GM12873 (cell line): ENCODE data around the gene MEA1.

Experiments used
- TF ChIP-seq, protein P1 (sequence below): IDR thresholded peaks from 2 replicates; pipeline ENCODE4 v1.5.1; 2012; ENCODE audit warnings: low read depth, mild to moderate bottlenecking, moderate library complexity, low read length, control low read depth; ENCODE audit not compliant: insufficient read depth; ENCODE audit errors: missing control alignments

The MEA1 gene

GRCh38 chr6:42984924-42985475, 28.7 kb downstream of the MEA1 start:
- TF ChIP-seq, protein P1, sequence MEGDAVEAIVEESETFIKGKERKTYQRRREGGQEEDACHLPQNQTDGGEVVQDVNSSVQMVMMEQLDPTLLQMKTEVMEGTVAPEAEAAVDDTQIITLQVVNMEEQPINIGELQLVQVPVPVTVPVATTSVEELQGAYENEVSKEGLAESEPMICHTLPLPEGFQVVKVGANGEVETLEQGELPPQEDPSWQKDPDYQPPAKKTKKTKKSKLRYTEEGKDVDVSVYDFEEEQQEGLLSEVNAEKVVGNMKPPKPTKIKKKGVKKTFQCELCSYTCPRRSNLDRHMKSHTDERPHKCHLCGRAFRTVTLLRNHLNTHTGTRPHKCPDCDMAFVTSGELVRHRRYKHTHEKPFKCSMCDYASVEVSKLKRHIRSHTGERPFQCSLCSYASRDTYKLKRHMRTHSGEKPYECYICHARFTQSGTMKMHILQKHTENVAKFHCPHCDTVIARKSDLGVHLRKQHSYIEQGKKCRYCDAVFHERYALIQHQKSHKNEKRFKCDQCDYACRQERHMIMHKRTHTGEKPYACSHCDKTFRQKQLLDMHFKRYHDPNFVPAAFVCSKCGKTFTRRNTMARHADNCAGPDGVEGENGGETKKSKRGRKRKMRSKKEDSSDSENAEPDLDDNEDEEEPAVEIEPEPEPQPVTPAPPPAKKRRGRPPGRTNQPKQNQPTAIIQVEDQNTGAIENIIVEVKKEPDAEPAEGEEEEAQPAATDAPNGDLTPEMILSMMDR = no peak

DNA sequence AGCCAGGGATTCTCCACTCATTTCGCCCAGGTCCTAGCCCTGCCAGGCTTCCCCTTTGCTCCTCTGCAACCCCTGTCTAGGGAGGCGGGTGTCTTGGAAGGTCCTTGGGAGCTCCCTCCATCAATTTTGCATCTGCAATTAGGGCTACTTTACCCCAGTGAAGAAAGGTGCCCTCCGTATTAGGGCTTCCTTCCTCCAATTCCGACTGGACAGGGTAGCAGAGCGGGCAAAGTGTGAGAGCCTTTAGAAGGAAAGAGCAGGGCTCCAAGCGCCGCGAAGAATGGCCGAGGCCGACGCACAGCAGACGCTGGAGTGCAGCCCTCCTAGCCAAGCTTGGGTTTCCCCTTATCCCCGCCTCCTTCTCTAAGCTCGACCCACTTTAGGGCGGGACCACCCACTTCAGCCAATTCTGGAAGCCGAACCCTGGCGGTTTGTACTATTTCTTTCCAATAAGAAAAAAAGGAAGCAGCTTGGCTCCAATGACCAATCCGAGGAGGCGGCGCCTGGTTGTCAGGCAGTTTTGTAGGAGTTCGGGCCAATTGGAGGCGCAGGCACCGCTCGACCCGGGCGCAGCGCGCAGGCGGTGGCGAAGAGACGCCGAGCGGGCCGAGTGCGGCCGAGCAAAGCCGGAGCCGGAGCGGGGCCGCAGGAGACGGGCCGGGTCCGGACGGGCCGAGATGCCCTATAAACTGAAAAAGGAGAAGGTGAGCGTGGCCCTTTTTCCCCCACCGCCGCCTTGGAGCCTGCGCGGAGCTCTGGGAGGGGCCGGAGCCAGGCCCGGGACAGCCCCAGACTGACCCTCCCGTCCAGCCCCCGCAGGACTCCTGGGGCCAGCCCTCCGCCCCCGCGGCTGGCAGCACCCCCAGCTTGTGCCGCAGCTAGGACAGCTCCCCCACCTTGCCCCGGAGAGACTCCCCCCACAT, 29.5 kb downstream of the MEA1 start, which contains the start of gene PPP2R5D:
Gene PPP2R5D (plus strand): TSS at position 570 of the 923 bp plus-strand sequence. CDS start 108 bp downstream, at position 678.
- TF ChIP-seq, protein P1 = no peak

GRCh38 chr6:42981836-42982235, 31.9 kb downstream of the MEA1 start:
- TF ChIP-seq, protein P1 = no peak

DNA sequence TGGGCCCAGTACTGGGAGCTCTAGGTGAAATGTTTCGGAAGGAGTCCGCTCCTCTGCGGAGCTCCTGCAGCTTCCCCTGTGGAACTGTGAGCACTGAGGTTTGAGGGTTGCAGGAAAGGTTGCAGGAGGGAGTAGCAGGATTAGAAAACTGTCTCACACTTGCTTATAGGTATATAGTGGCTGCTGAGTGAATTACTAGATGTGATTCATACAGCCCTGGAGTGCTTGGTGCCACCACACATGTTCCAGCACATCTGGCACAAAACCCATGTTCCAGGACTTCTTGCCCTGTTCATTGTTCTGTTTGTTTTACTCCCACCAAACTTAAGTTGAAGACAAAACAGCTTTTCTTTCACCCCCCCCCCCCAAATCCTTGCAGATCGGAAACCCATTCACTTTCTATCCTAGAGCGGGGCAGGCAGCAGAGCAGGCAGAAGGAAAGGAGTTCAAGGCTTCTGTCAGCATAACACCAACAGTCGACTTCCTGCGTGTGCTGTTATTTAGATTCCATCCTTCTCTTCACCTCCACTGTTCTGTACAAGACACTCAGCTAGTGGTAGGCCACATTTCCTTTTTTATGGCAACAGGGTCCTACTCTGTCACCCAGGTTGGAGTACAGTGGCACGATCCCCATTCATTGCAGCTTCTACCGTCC, 34.1 kb downstream of the MEA1 start:
- TF ChIP-seq, protein P1 = peak; percentile 9

GRCh38 chr6:42978839-42979522, 34.8 kb downstream of the MEA1 start, which contains the start of gene PEX6:
Gene PEX6 (minus strand): TSS chr6:42979181. CDS start chr6:42979150, 31 bp downstream.
- TF ChIP-seq, protein P1 = no peak

GRCh38 chr6:42978487-42978838, 35.3 kb downstream of the MEA1 start:
- TF ChIP-seq, protein P1 = no peak
